Liver (tissue), 3 donors: ENCODE data around the gene SYNGR2.

Source experiments
- GABPA ChIP-seq, 2 donors: IDR thresholded peaks in 1 of 2; conservative IDR thresholded peaks in 1 of 2; 2 replicates each; pipeline ENCODE4 v1.6.1; 2016; ENCODE audit warnings: antibody characterized with exemption in 2 of 2, mild to moderate bottlenecking in 1 of 2, moderate library complexity in 1 of 2
- JUND ChIP-seq, 2 donors: IDR thresholded peaks; 2 replicates each; pipeline ENCODE4 v1.6.1; 2016; ENCODE audit warnings: antibody characterized with exemption in 2 of 2
- SP1 ChIP-seq: IDR thresholded peaks from 2 replicates; pipeline ENCODE4 v1.6.1; 2018; ENCODE audit warnings: antibody characterized with exemption, mild to moderate bottlenecking
- TF ChIP-seq, protein P1 (sequence below): fragments of 150-350 bp; IDR thresholded peaks from 2 replicates; pipeline ENCODE4 v1.5.1; 2017; ENCODE audit warnings: improper control_type of control experiment, low read depth, low read length; ENCODE audit not compliant: missing input control
- TF ChIP-seq, protein P2 (sequence below): IDR thresholded peaks from 2 replicates; pipeline ENCODE4 v1.6.1; 2016; ENCODE audit warnings: antibody characterized with exemption
- donor health status: healthy.
- donor health status: healthy.

DNA sequence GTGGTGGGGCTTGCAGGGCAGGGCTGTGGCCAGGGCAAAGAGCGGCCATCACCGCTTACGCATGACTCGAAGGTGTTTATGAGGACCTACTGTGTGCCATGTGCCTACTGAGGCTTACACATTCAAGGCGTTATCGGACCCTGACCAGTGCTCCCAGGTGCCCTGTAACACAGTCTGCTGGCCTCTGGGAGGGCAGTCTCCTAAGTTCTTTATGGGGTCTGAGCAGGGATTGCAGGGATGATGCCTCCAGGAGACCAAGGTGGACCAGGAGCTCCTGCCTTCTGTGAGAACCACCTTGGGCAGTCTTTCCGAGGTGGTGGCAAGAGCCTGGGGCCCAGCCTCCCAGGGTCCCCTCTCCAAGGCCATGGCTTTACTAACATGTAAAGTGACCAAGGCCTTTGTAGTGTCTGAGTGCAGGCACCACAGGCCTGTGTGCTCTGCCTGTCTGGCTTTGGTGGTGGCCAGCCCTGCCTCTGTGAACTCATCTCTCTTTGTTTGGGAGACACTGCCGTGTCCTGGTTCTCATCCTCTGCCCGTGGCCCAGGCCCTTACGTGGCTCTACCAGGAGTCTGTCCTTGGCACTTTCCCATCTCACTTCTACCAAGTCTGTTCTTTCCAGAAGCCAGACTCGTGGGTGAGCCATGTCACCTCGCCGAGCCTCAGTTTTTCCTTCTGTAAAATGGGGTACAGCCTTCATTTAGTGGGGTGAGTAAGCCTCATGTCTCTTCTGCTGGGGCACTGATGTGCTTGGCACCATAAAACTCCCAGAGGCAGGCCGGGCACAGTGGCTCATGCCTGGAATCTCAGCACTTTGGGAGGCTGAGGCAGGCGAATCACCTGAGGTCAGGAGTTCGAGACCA, 3.4 kb upstream of the SYNGR2 start:
- TF ChIP-seq, protein P1, sequence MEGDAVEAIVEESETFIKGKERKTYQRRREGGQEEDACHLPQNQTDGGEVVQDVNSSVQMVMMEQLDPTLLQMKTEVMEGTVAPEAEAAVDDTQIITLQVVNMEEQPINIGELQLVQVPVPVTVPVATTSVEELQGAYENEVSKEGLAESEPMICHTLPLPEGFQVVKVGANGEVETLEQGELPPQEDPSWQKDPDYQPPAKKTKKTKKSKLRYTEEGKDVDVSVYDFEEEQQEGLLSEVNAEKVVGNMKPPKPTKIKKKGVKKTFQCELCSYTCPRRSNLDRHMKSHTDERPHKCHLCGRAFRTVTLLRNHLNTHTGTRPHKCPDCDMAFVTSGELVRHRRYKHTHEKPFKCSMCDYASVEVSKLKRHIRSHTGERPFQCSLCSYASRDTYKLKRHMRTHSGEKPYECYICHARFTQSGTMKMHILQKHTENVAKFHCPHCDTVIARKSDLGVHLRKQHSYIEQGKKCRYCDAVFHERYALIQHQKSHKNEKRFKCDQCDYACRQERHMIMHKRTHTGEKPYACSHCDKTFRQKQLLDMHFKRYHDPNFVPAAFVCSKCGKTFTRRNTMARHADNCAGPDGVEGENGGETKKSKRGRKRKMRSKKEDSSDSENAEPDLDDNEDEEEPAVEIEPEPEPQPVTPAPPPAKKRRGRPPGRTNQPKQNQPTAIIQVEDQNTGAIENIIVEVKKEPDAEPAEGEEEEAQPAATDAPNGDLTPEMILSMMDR: no peak
- TF ChIP-seq SP1: no peak
- no peak for TF ChIP-seq GABPA (IDR thresholded peaks at IDR 0.05 in 1 of 2, conservative IDR thresholded peaks at IDR 0.05 in 1 of 2)
- TF ChIP-seq, protein P2, sequence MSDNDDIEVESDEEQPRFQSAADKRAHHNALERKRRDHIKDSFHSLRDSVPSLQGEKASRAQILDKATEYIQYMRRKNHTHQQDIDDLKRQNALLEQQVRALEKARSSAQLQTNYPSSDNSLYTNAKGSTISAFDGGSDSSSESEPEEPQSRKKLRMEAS: no peak
- no peak for TF ChIP-seq JUND (IDR thresholded peaks at IDR 0.05)
